HAP-1 (cell line): Measurements from ENCODE around the gene SRRM2.

ENCODE experiments used
- DNase-seq, 2 experiments: peaks; one replicate each; pipeline ENCODE4 v3.0.0-alpha.2; 2016 to 2020; ENCODE audit warnings: low spot score in 2 of 2
- H3K27me3 ChIP-seq: fragments of 250-450 bp; sonication (Bioruptor Pico); 2 replicates; pipeline ENCODE4 v1.5.1; 2020; ENCODE audit warnings: low read depth, mild to moderate bottlenecking, moderate library complexity
- H3K36me3 ChIP-seq: fragments of 250-450 bp; sonication (Bioruptor Pico); replicated peaks from 2 replicates; pipeline ENCODE4 v1.5.1; 2020; ENCODE audit warnings: mild to moderate bottlenecking
- H3K4me1 ChIP-seq: fragments of 250-450 bp; sonication (Bioruptor Pico); 2 replicates; pipeline ENCODE4 v1.5.1; 2020; ENCODE audit warnings: mild to moderate bottlenecking
- H3K4me3 ChIP-seq: fragments of 250-450 bp; sonication (Bioruptor Pico); 2 replicates; pipeline ENCODE4 v1.5.1; 2020; ENCODE audit warnings: mild to moderate bottlenecking, moderate library complexity
- H3K9me3 ChIP-seq: fragments of 250-450 bp; sonication (Bioruptor Pico); 2 replicates; pipeline ENCODE4 v1.5.1; 2020; ENCODE audit warnings: mild to moderate bottlenecking, moderate library complexity
- in situ Hi-C: fragments of 300-500 bp; cut with MboI; formaldehyde crosslinking; loops from 3 replicates; pipeline ENCODE4 v1.14.3; 2020; ENCODE audit warnings: low sequenced_read_pairs, inconsistent platforms, mixed read lengths

The SRRM2 gene

DNA sequence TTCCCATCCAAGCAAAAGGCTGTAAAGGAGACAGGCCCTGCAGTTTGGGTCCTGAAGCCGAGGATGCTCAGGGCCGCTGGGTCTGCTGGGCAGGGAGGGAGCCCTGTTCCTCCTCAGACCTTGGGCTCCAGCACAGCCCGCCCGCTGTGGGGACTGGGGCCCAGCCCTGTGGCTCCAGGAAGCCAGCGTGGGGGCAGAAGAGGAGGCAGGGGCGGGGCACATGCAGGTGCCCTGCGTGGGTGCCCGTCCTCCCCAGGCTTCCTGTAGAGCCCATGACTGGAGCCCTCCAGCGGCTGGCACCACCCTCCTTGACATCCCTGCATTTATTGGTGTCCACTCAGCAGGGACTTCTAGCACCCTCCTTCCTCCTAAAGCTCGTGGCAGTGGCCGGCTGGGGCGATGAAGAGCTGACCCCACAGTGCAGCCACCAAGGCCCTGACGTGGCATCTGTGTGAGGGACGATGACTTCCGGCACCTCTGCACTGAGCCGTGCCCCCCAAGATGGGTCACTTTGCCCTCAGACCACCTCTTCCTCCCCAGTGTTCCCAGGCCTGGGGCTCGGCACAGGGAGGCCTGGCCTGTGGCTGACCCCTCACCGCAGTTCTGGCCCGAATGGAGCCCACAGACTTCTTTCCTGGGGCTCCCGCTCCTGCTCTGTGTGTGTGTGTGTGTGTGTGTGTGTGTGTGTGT, 42.3 kb upstream of the SRRM2 start:
- no peaks in the 10 kb centered on the region for H3K9me3 ChIP-seq
- peaks cover 6% of the 10 kb centered on the region; the same call in 1 of the 2 replicates for H3K27me3 ChIP-seq
- no peaks in the 10 kb centered on the region for H3K4me1 ChIP-seq
- DNase-seq = no peak
- H3K36me3 ChIP-seq = peaks cover 15% of the 10 kb centered on the region
- in situ Hi-C loops = no loop called here
- H3K4me3 ChIP-seq = no peak overlapping the region

DNA sequence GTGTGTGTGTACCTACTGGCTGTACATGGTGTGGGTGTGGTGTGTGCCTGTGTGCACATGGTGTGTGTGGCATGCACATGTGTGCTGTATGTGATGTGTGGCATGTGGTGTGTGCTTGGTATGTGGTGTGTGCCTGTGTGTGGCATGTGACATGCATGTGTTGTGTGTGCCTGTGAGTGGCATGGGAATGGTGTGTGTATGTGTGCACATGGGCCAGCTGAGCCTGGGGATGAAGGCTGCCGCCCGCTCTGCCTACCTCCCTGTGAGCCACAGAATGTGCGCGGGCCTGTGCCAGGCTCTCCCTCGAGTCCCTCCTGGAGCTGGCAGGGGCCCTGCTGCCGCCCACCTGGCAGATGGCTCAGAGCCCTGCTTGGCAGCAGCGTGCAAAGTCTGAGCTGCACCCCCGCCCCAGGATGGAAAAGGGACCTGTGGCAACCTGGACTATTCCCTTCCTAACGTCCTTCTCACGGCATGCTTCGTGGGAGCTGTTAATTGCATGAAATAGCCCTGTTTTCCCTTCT, 41.7 kb upstream of the SRRM2 start:
- Histone ChIP-seq H3K4me3 (no peak overlapping the region), H3K36me3 (peaks cover 15% of the 10 kb centered on the region), H3K4me1 (no peaks in the 10 kb centered on the region), H3K27me3 (peaks cover 6% of the 10 kb centered on the region), H3K9me3 (no peaks in the 10 kb centered on the region)
- no peak for DNase-seq
- in situ Hi-C loops = no loop called here

DNA sequence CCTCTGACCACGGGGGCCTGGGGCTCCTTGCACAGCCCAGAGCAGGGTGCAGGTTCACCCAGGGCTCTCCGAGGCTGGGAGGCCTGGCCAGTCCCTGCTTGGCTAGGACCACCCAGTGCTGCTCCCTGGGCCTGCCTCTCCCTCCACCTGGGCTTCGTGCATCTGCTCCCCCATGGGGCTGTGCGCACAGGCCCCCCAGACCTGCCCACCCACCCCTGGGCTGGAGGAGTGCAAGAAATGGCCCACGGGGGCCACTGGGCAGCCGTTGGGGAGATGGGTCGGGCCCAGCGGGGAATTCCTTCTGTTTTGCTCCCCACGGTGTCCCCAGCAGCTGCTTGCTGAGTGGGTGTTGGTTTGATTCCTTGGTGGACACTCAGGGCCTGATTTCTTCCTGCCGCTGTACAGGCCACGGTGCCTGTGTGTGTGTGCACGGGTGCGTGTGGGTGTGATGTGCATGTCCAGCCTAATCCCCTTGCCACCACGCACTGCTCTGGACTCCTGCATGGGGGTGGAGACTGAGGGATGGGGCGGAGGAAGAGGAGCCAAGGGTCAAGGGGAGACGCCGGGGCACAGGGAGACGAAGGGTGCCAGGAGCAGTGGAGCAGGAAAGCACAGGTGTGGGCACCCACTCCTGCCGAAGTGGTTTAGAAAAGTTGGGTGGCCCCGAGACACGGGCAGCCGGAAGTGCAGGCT, 40.9 kb upstream of the SRRM2 start:
- Histone ChIP-seq H3K4me3 (no peak overlapping the region), H3K4me1 (no peaks in the 10 kb centered on the region), H3K9me3 (no peaks in the 10 kb centered on the region), H3K36me3 (peaks cover 15% of the 10 kb centered on the region), H3K27me3 (peaks cover 6% of the 10 kb centered on the region)
- no peak for DNase-seq
- in situ Hi-C loops = no loop called here

DNA sequence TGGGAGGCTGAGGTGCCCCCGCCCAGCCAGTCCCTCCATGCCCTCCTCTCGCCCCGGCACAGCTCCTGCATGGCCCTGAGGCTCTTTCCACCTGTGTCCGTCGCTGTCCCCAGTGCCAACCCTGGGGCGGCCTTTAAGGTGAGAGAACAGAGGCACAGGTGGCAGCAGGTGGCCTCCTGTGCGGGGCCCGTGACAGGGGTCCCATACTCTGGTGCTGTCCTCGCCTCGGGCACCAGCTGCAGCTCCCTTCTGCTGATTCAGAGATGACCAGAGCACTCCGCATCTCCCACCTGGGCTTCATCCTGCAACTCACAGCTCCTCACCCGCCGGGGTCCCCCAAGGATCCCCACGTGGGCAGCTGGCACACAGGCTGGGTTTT, 40.4 kb upstream of the SRRM2 start:
- DNase-seq = no peak

DNA sequence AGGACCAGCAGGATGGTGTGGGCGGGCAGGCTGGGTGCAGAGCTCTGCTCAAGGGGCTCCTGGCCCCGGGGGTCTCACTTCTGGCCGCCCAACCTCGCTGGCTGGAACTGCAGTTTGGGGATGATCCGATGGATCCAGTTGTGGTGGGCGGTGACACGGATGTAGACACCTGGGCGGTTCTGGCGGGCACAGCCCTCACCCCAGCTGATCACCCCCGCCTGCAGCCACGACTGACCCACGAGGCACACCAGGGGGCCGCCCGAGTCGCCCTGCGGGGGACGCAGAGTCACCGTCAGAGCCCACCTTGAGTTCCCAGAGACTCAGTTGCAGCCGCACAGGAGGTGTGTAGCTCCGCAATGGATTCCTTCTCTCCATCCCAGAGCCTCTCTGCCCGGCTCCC, 39.9 kb upstream of the SRRM2 start:
- Histone ChIP-seq H3K9me3 (no peaks in the 10 kb centered on the region), H3K27me3 (peaks cover 6% of the 10 kb centered on the region), H3K36me3 (peaks cover 9% of the 10 kb centered on the region; the same call in 1 of the 2 replicates), H3K4me1 (no peaks in the 10 kb centered on the region), H3K4me3 (no peak overlapping the region)
- in situ Hi-C loops = no loop called here
- no peak for DNase-seq

More for the DNA sequence above, 40.4 kb upstream of the SRRM2 start:
- Histone ChIP-seq H3K4me3 (no peak overlapping the region), H3K9me3 (no peaks in the 10 kb centered on the region), H3K36me3 (peaks cover 14% of the 10 kb centered on the region), H3K4me1 (no peaks in the 10 kb centered on the region), H3K27me3 (peaks cover 6% of the 10 kb centered on the region)
- in situ Hi-C loops = no loop called here

GRCh38 chr16:2713523-2713922, 38.9 kb upstream of the SRRM2 start:
- Histone ChIP-seq H3K36me3 (0 out of 2 replicates have a peak, but pooled peaks cover 1% of the 10 kb centered on the region), H3K27me3 (peaks cover 6% of the 10 kb centered on the region), H3K4me1 (no peaks in the 10 kb centered on the region), H3K9me3 (no peaks in the 10 kb centered on the region), H3K4me3 (no peak overlapping the region)
- in situ Hi-C loops = no loop called here
- DNase-seq = no peak

DNA sequence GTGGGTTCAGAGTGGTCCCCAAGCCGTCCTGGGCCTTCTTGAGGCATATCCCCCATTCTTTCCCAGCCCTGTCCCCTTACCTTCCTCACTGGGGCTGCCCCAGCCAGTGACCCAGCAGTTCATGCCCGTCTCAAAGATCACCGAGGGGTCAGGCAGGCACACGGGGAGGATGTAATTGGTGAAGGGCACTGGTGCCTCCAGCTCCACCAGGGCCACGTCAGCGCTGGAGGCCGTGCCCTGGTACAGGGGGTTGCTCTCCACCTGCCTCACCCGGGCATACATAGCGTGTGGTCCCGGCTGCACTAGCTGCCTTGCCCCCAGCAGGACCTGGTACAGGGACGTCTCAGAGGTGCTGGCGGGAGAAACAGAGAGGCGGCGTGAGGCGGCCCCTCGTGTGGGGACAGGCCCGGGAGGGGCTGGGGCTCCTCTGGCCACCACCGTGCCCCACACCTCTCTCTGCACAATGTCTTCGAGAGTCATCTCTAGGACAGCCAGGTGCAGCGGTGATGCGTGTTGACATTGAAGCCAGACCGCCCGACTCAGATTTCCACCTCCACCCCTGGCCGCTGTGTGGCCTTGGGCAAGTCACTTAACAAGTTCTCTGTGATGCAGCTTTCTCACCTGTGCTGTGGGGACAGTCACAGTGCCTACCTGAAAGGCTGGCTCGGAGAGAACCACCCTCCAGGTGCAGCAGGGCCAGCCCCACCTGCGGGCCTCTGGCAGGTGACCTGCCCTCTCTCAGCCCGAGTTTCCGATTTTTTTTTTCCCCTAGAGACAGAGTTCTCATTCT, 38.3 kb upstream of the SRRM2 start:
- in situ Hi-C loops = no loop called here
- H3K4me3 ChIP-seq = no peak overlapping the region
- no peaks in the 10 kb centered on the region for H3K36me3 ChIP-seq
- H3K9me3 ChIP-seq = no peaks in the 10 kb centered on the region
- H3K4me1 ChIP-seq = no peaks in the 10 kb centered on the region
- H3K27me3 ChIP-seq = peaks cover 6% of the 10 kb centered on the region
- no peak for DNase-seq

DNA sequence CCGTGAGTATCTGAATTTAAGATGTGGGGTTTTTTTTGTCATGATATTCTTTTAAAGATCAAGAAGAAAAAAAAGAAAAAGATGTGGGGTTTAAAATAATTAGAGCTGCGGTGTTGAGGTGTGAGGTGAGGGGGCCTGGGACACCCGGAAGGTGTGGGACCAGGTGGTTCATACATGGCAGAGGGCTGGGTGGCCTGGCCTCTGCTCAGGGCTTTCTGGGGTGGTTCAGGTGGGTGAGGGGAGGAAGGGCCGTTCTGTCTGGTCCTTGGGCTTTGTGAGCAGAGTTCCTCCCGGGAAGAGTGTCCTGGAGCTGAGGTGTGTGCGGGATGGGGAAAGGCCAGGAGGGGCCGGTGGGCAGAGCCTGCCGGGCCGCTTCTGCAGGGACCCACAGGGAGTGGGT, 37.4 kb upstream of the SRRM2 start:
- H3K4me3 ChIP-seq = no peak overlapping the region
- DNase-seq = no peak
- in situ Hi-C loops = no loop called here
- H3K27me3 ChIP-seq = peaks cover 6% of the 10 kb centered on the region
- H3K36me3 ChIP-seq = no peaks in the 10 kb centered on the region
- H3K4me1 ChIP-seq = peaks cover 2% of the 10 kb centered on the region; the same call in 1 of the 2 replicates
- H3K9me3 ChIP-seq = no peaks in the 10 kb centered on the region

GRCh38 chr16:2715519-2715918, 36.9 kb upstream of the SRRM2 start:
- Histone ChIP-seq H3K27me3 (peaks cover 6% of the 10 kb centered on the region), H3K4me1 (peaks cover 5% of the 10 kb centered on the region), H3K36me3 (no peaks in the 10 kb centered on the region), H3K9me3 (no peaks in the 10 kb centered on the region), H3K4me3 (no peak overlapping the region)
- in situ Hi-C loops = no loop called here
- peak in 1 of 2 experiments; percentile 76 for DNase-seq

GRCh38 chr16:2715966-2716885, 36.2 kb upstream of the SRRM2 start:
- H3K4me1 ChIP-seq = peaks cover 5% of the 10 kb centered on the region
- no peak overlapping the region for H3K4me3 ChIP-seq
- H3K36me3 ChIP-seq = no peaks in the 10 kb centered on the region
- DNase-seq = no peak
- H3K9me3 ChIP-seq = no peaks in the 10 kb centered on the region
- H3K27me3 ChIP-seq = peaks cover 6% of the 10 kb centered on the region
- in situ Hi-C loops = no loop called here

DNA sequence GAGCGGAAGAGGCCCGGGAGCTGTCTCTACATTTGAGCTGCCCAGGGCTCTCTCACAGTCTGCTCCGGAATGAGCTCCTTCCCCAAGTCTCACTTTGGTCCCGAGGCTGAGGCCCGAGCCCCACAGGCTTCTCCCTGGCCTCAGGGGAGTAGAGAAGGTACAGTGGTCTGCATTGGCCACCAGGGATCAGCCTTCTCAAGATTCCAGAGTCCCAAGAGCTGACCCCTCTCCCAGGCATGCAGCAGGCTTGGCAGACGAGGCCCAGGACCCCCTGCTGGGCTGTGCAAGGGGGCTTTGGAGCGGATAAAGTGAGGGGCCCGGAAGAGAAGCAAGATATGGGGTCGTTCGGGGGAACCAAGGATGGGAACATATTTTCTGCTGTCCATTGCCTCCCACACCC, 35.5 kb upstream of the SRRM2 start:
- in situ Hi-C loops = no loop called here
- H3K4me1 ChIP-seq = peaks cover 9% of the 10 kb centered on the region
- no peak for DNase-seq
- H3K36me3 ChIP-seq = no peaks in the 10 kb centered on the region
- no peaks in the 10 kb centered on the region for H3K9me3 ChIP-seq
- no peak overlapping the region for H3K4me3 ChIP-seq
- peaks cover 6% of the 10 kb centered on the region for H3K27me3 ChIP-seq

DNA sequence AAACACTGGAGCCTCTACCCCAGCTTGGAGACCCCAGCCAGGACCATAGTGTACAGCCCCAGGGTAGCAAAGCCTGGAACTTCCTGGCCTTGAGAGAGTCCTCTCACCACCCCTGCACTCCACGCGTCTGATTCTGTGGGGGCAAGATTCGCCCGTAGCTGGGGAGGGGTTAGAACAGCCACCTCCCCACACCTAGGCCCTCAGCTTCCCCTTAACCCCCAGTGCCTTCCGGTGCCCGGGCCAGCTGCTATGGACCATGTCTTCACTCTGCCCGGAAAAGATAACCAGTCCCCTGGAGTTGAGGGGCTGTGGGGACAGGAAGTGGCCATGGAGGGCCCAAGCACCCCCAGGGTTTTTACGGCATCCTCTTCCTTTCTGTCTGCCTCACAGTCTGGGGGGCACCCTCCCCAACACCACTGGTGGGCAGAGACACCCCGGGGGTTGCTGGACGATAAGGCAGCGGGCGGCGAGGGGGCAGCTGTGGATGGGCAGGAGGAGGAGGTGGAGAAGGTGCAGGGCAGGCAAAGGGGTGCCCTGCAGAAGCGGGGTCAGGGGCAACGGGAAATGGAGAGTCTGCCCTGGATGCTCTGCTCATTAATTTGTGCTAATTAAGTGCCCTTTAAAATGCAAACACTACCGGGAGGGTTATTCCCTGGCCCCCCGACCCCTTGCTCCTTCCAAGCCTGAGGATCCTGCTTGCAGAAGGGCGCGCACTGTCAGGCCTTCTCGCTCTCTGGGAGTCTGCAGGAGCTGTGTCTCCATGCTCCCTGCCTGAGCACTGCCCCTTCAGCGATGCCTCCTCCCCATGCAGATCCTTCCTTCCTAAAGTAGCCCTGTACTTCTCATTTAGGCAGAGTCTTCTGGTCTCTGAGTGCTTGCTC, 34.8 kb upstream of the SRRM2 start:
- Histone ChIP-seq H3K9me3 (no peaks in the 10 kb centered on the region), H3K27me3 (peaks cover 6% of the 10 kb centered on the region), H3K36me3 (no peaks in the 10 kb centered on the region), H3K4me3 (no peak overlapping the region), H3K4me1 (peaks cover 9% of the 10 kb centered on the region)
- DNase-seq = no peak
- in situ Hi-C loops = no loop called here
